HG02588 (cell line): Measurements from ENCODE around the gene FGD6.
A peak's percentile ranks its signal among the peaks of the same experiment; 100 is the strongest.
"Not testable (repeated sequence)": the region's sequence is repeated elsewhere in the genome, so short reads cannot be mapped to it uniquely, and the experiment has no call there.

Source experiments
- ATAC-seq: cut with Tn5 transposase; IDR thresholded peaks from one replicate; pipeline ENCODE4 v1.9.1; 2021; ENCODE audit warnings: mild to moderate bottlenecking, moderate library complexity; ENCODE audit not compliant: unreplicated experiment

Gene FGD6

DNA sequence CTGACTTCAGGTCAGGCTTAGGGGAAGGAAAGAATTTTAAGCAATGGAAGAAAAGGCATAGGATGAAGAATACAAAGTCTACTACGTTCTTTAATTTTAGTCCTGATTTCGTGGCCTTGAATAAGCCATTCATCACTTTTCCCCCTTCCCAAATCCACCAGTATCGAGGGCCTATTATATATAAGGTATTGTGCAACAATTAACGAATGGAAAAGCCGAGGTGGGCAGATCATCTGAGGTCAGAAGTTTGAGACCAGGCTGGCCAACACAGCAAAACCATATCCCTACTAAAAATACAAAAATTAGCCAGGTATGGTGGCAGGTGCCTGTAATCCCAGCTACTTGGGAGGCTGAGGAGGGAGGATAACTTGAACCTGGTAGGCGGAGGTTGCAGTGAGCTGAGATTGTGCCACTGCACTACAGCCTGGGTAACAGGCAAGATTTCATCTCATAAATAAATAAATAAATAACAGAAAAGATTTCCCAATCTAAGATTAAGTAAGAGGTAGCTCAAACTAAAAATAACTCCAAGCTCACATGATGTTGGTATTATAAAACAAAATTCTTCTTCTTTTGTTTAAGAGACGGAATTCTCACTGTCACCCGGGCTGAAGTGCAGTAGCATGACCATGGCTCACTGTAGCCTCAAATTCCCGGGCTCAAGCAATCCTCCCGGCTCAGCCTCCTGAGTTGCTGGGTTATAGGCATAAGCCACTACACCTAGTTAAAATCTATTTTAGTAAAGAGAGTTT lies 85.5 kb downstream of the FGD6 start:
- ATAC-seq = no peak

DNA sequence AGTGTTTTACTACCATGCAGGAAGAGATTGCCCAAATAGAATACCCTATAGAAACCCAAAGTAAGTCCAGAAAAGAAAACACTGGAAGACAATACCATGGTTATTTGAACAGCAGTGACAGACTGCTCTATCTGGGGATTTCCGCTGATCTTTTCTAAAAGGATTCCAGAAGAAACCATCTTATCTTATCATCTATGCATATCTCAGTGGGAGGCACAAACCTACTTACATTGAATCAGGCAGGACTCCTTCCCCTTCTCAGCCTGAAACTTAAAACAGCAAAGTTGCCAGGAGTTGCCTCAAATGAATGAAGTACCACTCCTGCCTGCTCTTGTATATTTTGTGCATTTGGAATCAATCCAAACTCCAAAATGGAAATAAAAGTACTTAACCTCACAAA lies 87.2 kb downstream of the FGD6 start:
- no peak for ATAC-seq

DNA sequence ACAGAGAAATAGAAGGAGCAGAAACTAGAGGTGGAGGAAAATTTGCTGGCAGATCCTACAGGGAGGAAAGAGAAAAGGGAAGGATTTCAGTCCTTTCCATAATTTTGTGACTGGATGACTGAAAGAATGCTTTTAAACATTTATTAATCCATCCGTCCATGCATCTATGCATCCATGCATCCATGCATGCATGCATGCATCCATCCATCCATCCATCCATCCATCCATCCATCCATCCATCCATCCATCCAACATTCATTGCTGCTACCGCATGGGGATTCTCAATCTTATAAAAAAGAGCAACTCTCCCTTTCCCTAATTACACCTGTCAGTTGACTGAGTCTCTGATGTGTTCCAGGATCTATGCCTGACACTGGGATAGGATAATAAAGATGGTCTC lies 88.2 kb downstream of the FGD6 start:
- no peak for ATAC-seq

DNA sequence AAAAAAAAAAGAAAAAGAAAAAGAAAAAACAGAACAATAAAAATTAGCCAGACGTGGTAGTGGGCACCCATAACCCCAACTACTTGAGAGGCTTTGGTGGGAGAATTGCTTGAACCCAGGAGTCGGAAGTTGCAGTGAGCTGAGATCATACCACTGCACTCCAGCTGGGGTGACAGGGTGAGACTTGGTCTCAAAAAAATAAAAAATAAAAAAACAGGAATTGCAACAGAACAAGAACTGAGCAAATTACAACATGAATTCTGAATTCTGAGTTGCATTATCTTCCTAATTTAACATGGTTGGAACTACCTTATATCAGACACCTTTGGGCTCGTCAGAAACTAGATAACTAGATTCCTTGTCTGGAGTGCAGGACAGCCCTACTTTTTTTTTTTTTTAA lies 90.5 kb downstream of the FGD6 start:
- no peak for ATAC-seq

- no peak for ATAC-seq
These were observed 91.2 kb downstream of the FGD6 start for GRCh38 chr12:95126076-95126475.

- no peak for ATAC-seq
These were observed 93.2 kb downstream of the FGD6 start for GRCh38 chr12:95124106-95124505.

GRCh38 chr12:95118788-95119179 lies 98.5 kb downstream of the FGD6 start:
- ATAC-seq = no peak

DNA sequence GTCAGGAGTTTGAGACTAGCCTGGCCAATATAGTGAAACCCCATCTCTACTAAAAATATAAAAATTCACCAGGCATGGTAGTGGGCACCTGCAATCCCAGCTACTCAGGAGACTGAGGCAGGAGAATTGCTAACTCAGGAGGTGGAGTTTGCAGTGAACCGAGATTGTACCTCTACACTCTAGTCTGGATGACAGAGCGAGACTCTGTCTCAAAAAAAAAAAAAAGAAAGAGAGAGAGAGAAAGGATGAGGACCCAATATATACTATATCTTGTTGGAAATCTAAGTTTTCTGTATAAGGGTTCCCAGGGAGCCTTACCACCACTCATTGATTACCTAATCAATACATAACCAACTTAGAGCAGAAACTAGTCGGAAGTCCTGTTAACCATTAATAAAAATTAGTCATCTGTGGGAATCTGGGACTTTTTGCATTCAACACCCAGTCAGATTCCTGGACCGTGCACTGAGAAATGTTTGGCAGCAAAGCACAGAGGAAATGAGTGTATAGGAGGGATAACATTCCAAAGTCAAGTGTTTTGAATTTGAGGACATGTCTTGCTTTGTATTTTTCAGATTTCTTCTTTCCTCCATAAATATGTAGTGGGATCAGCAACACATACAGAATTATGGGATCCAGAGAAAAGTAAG lies 99.0 kb downstream of the FGD6 start:
- no peak for ATAC-seq

- peak; percentile 68 for ATAC-seq
These were observed 100.1 kb downstream of the FGD6 start for GRCh38 chr12:95117178-95117599.

DNA sequence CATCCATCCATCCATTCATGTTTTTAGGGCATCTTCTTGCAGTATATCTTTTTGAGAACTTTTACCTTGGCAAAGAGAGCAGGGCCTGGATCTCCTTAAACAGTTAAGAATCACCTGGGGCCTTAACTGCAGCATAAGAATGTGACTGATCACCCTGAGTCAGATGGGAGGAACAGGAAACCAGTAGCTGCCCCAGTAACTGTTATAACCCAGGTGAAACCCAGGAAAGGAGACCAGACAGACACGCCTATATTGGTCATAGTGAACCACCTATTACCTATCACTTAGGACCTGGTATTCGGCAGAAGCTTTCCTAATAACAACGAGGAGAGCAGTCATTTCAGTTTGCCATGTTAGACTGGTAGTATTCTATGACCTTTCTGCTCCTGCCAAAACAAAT lies 100.5 kb downstream of the FGD6 start:
- ATAC-seq = peak; percentile 33

GRCh38 chr12:95116341-95116740 lies 100.9 kb downstream of the FGD6 start:
- no peak for ATAC-seq

GRCh38 chr12:95115641-95116040 lies 101.6 kb downstream of the FGD6 start:
- ATAC-seq = no peak

DNA sequence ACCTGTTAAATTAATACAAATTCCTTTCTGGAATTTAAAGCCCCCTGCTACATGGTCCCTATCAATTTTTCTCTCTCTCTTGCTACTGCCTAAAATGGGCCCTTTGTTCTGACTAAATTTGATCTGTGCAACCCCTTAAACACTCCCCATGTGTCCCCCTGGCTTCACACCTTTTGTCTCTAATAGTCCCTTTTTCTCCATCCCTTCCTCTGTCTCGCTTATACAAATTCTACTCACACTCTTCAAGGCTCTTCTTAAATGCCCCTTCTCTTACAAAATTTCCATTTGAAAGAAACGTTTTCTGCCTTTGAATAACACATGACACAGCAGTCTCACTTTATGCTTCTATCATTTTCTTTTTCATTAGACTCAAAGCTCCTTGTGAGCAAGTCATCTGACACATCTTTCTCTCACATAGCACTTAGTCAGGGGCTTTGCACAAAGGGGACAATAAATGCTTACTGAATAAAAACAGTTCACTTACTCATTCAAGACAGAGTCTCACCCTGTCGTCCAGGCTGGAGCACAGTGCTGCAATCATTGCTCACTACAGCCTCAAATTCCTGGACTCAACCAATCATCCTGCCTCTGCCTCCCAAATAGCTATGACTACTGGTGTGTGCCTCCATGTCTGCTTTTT lies 102.4 kb downstream of the FGD6 start:
- no peak for ATAC-seq

DNA sequence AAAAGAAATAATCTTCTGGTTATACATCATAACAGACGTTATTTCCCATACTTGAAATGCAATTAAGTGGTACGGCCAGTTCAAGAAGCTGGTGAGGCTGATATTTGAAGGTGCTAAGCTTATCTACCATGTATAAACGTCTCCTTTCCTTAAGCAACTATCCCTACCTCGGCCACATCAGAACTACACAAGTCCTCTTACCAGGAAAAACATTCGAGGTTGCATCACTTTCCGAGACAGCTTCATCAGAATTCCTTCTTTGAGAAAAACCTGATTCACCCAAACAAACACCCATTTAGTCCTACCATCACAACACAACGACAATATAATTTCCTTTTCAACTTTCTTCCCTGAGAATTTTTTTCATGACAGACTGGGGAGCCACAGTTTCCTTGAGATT lies 109.9 kb downstream of the FGD6 start:
- ATAC-seq = no peak

- ATAC-seq = no peak
These were observed 111.7 kb downstream of the FGD6 start for GRCh38 chr12:95105540-95105939.

GRCh38 chr12:95104919-95105452 lies 112.3 kb downstream of the FGD6 start:
- ATAC-seq = no peak

- ATAC-seq = peak; percentile 97
These were observed 114.2 kb downstream of the FGD6 start for GRCh38 chr12:95102916-95103671.

DNA sequence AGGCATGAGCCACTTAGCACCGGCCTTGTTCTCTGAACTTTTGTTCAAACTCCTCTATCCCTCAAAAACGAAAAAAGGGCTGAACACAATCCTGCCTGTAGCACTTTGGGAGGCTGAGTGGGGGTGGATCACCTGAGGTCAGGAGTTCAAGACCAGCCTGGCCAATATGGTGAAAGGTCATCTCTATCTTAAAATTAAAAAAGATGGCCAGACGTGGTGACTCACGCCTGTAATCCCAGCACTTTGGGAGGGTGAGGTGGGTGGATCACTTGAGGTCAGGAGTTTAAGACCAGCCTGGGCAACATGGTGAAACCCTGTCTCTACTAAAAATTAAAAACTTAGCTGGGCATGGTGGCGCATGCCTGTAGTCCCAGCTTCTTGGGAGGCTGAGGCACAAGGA lies 115.3 kb downstream of the FGD6 start:
- not testable (repeated sequence) for ATAC-seq

DNA sequence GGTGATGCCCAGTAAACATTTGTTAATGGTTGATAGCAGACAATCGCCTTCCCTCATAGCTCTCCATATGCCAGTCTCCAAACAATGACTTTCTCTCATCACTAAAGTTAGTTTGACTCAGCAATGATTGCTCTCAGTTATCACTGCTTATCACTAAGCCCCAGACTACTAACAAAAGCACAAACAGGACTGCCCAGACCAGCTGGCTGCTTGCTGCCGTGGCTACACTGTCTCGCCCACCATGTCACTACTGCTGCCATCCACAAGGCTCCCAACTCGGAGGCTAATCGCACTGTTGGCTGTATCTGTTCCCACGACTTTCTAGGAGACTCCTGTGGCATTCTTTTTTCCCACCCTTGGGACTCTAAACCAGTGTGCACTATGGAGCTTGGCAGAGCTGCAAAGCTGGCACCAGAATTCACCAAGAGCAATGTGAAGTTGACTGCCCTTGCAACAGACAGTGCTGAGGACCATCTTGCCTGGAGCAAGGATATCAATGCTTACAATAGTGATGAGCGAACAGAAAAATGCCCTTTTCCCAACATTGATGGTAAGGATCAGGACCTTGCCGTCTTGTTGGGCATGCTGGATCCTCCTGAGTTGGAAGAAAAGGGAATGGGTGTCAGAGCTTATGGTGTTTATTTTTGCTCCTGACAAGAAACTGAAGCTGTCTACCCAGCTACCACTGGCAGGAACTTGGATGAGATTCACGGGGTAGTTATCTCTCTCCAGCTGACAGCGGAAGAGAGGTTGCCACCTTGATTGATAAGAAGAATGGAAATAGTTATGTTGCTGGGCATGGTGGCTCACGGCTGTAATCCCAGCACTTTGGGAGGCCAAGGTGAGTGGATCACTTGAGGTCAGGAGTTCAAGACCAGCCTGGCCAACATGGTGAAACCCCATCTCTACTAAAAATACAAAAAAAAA lies 116.7 kb downstream of the FGD6 start:
- no peak for ATAC-seq

DNA sequence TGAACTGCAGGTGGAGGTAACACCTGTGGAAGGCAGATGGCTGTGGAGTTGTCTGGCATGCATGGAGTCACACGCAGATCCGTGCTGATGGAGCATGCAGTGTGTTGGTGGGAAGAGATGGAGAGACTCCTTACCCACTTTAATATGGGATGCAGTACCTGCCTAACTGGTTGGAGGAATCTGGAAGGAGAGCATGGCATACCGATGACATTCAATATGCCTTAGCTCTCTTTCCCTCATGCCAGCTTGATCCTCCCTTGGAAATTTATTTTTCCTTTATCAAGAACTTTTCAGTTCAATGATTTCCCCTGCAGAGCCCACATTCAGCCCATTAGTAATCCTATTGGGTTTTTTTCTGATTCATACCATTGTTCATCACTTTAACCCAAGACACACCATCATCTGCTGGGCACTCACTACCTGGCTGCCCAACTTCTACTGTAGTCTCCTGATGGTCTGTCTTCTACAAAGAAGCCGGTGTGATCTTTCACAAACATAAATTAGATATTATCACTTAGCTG lies 117.9 kb downstream of the FGD6 start:
- ATAC-seq = no peak
